MM.1S (cell line): ENCODE data around the gene WIPF3.

ENCODE experiments used
- EZH2 ChIP-seq: fragments of 300-600 bp; sonication (generic); optimal IDR thresholded peaks from 2 replicates; pipeline ENCODE3; 2017; ENCODE audit warnings: low read depth, mild to moderate bottlenecking, antibody characterized with exemption, low read length, mixed read lengths
- EZH2phosphoT487 ChIP-seq: fragments of 300-600 bp; sonication (generic); IDR thresholded peaks from 2 replicates; pipeline ENCODE4 v1.6.1; 2018; ENCODE audit warnings: antibody characterized with exemption, low read length
- TF ChIP-seq, protein P1 (sequence below): fragments of 300-600 bp; sonication (generic); IDR thresholded peaks from 2 replicates; pipeline ENCODE4 v1.5.1; 2016; ENCODE audit warnings: antibody characterized with exemption, low read length, mixed read lengths

- TF ChIP-seq, protein P1, sequence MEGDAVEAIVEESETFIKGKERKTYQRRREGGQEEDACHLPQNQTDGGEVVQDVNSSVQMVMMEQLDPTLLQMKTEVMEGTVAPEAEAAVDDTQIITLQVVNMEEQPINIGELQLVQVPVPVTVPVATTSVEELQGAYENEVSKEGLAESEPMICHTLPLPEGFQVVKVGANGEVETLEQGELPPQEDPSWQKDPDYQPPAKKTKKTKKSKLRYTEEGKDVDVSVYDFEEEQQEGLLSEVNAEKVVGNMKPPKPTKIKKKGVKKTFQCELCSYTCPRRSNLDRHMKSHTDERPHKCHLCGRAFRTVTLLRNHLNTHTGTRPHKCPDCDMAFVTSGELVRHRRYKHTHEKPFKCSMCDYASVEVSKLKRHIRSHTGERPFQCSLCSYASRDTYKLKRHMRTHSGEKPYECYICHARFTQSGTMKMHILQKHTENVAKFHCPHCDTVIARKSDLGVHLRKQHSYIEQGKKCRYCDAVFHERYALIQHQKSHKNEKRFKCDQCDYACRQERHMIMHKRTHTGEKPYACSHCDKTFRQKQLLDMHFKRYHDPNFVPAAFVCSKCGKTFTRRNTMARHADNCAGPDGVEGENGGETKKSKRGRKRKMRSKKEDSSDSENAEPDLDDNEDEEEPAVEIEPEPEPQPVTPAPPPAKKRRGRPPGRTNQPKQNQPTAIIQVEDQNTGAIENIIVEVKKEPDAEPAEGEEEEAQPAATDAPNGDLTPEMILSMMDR, result peak; percentile 25; the same call in 1 of the 2 replicates
- TF ChIP-seq EZH2, result no peak
- TF ChIP-seq EZH2phosphoT487, result no peak
Measured at GRCh38 chr7:29764227-29764626, 42.1 kb upstream of the WIPF3 start.
